Measurements from ENCODE around the gene HS3ST2.
"Not testable (repeated sequence)": the region's sequence is repeated elsewhere in the genome, so short reads cannot be mapped to it uniquely, and the experiment has no call there.

The HS3ST2 gene

GRCh38 chr16:22814711-22815105, 746 bp downstream of the HS3ST2 start:
- peak; percentile 2 for DNase-seq

- no peak for DNase-seq
These were observed 1.9 kb downstream of the HS3ST2 start for GRCh38 chr16:22815863-22816262.

GRCh38 chr16:22816475-22816874, 2.5 kb downstream of the HS3ST2 start:
- no peak for DNase-seq

- not testable (repeated sequence) for DNase-seq
These were observed 4.8 kb downstream of the HS3ST2 start for GRCh38 chr16:22818736-22819135.

- no peak for DNase-seq
These were observed 24.7 kb downstream of the HS3ST2 start for GRCh38 chr16:22838681-22839080.

- DNase-seq = not testable (repeated sequence)
These were observed 28.1 kb downstream of the HS3ST2 start for GRCh38 chr16:22842031-22842430.

GRCh38 chr16:22843122-22843521, 29.2 kb downstream of the HS3ST2 start:
- DNase-seq = no peak

- no peak for DNase-seq
These were observed 29.9 kb downstream of the HS3ST2 start for GRCh38 chr16:22843856-22844255.

GRCh38 chr16:22844416-22844815, 30.5 kb downstream of the HS3ST2 start:
- no peak for DNase-seq

- DNase-seq = no peak
These were observed 33.1 kb downstream of the HS3ST2 start for GRCh38 chr16:22847100-22847499.

GRCh38 chr16:22847690-22848089, 33.7 kb downstream of the HS3ST2 start:
- DNase-seq = no peak

GRCh38 chr16:22848451-22848850, 34.5 kb downstream of the HS3ST2 start:
- no peak for DNase-seq

- no peak for DNase-seq
These were observed 35.6 kb downstream of the HS3ST2 start for GRCh38 chr16:22849517-22849916.

- DNase-seq = no peak
These were observed 41.3 kb downstream of the HS3ST2 start for GRCh38 chr16:22855231-22855630.

- no peak for DNase-seq
These were observed 43.5 kb downstream of the HS3ST2 start for GRCh38 chr16:22857296-22858025.

GRCh38 chr16:22859925-22860324, 46.0 kb downstream of the HS3ST2 start:
- no peak for DNase-seq

GRCh38 chr16:22861580-22861979, 47.6 kb downstream of the HS3ST2 start:
- DNase-seq = no peak

GRCh38 chr16:22862046-22862445, 48.1 kb downstream of the HS3ST2 start:
- no peak for DNase-seq

GRCh38 chr16:22864375-22864774, 50.4 kb downstream of the HS3ST2 start:
- DNase-seq = no peak

GRCh38 chr16:22868593-22869224, 54.7 kb downstream of the HS3ST2 start:
- no peak for DNase-seq

- DNase-seq = no peak
These were observed 57.9 kb downstream of the HS3ST2 start for GRCh38 chr16:22871861-22872260.

- DNase-seq = peak; percentile 57
These were observed 60.4 kb downstream of the HS3ST2 start for GRCh38 chr16:22874394-22874793.

- DNase-seq = no peak
These were observed 65.0 kb downstream of the HS3ST2 start for GRCh38 chr16:22878955-22879354.

- DNase-seq = no peak
These were observed 65.5 kb downstream of the HS3ST2 start for GRCh38 chr16:22879466-22879865.

GRCh38 chr16:22882981-22883380, 69.0 kb downstream of the HS3ST2 start:
- DNase-seq = no peak

All from NCI-H2029 treated with DMSO at 0.1 percent for 48 hours (cell line).